GM20431 (cell line): ENCODE results near the gene MRPS6.

Experiments used
- in situ Hi-C: fragments of 300-500 bp; cut with MseI, MboI; formaldehyde crosslinking; loops from one replicate; pipeline ENCODE4 v1.15.0; 2020; ENCODE audit warnings: low sequenced_read_pairs; ENCODE audit not compliant: unreplicated experiment

Gene MRPS6

GRCh38 chr21:34073032-34073748 lies at the start of gene MRPS6, which contains the start of gene SLC5A3:
TSS of gene MRPS6 (plus strand) at chr21:34073578. CDS start at chr21:34073701, 123 bp downstream.
TSS of gene SLC5A3 (plus strand) at chr21:34073578. CDS start at chr21:34095199, 21,621 bp downstream.
- in situ Hi-C loops = no loop called here

GRCh38 chr21:34023691-34024373 lies 49.5 kb upstream of the MRPS6 start:
- in situ Hi-C loops = no loop called here

GRCh38 chr21:34024374-34024693 lies 49.0 kb upstream of the MRPS6 start:
- in situ Hi-C loops = no loop called here

- in situ Hi-C loops = no loop called here
Measured at GRCh38 chr21:34027721-34028461, 45.5 kb upstream of the MRPS6 start.

GRCh38 chr21:34029743-34030528 lies 43.4 kb upstream of the MRPS6 start:
- in situ Hi-C loops = no loop called here

GRCh38 chr21:34031835-34032370 lies 41.5 kb upstream of the MRPS6 start:
- in situ Hi-C loops = no loop called here

- in situ Hi-C loops = no loop called here
Measured at GRCh38 chr21:34034369-34035014, 38.9 kb upstream of the MRPS6 start.

GRCh38 chr21:34035619-34036354 lies 37.6 kb upstream of the MRPS6 start:
- in situ Hi-C loops = no loop called here

GRCh38 chr21:34037009-34037795 lies 36.2 kb upstream of the MRPS6 start:
- in situ Hi-C loops = no loop called here

- in situ Hi-C loops = no loop called here
Measured at GRCh38 chr21:34039678-34040382, 33.5 kb upstream of the MRPS6 start.

- in situ Hi-C loops = no loop called here
Measured at GRCh38 chr21:34042735-34043134, 30.6 kb upstream of the MRPS6 start.

- in situ Hi-C loops = no loop called here
Measured at GRCh38 chr21:34043333-34043732, 30.0 kb upstream of the MRPS6 start.

- in situ Hi-C loops = no loop called here
Measured at GRCh38 chr21:34046917-34047316, 26.5 kb upstream of the MRPS6 start.

GRCh38 chr21:34047835-34048234 lies 25.5 kb upstream of the MRPS6 start:
- in situ Hi-C loops = no loop called here

- in situ Hi-C loops = no loop called here
Measured at GRCh38 chr21:34052171-34052570, 21.2 kb upstream of the MRPS6 start.

GRCh38 chr21:34054259-34054658 lies 19.1 kb upstream of the MRPS6 start:
- in situ Hi-C loops = no loop called here

- in situ Hi-C loops = no loop called here
Measured at GRCh38 chr21:34055615-34056014, 17.8 kb upstream of the MRPS6 start.

GRCh38 chr21:34061983-34062382 lies 11.4 kb upstream of the MRPS6 start:
- in situ Hi-C loops = no loop called here
